ENCODE results near the gene SH3PXD2B. TPM values are rescaled to one million over a fixed set of nuclear protein-coding genes. Genes with fewer than 3 reads are reported as not detected.
"Not testable (repeated sequence)": the region's sequence is repeated elsewhere in the genome, so short reads cannot be mapped to it uniquely, and the experiment has no call there.

Gene SH3PXD2B
- total RNA-seq, 1 experiment from 2014 or later, result 13.1 TPM

- no peak for DNase-seq (ENCODE audit: low spot score)
Measured at GRCh38 chr5:172302047-172302710, 152.1 kb downstream of the SH3PXD2B start.

- peak; percentile 63 for DNase-seq (ENCODE audit: low spot score)
Measured at GRCh38 chr5:172299916-172300439, 154.3 kb downstream of the SH3PXD2B start.

DNA sequence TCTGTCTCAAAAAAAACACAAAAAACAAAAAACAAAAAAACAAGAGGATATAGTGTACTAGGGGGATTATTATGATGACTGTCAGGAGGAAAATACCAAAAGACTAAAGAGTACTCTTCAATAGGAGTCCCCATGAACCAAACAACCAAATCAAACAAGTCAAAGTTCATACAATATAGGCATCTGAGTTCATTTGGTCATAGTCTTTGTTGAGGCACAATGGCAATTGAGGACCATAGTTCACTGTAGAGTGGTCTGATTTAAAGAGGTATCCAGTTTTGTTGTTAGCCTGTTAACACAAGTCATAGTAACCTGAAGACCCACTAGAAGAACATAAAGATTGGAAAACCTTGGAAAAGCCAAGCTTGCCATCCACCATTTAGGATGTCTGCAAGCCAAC lies 159.5 kb downstream of the SH3PXD2B start:
- DNase-seq (ENCODE audit: low spot score), result no peak

GRCh38 chr5:172293745-172294342 lies 160.5 kb downstream of the SH3PXD2B start:
- DNase-seq (ENCODE audit: low spot score), result no peak

DNA sequence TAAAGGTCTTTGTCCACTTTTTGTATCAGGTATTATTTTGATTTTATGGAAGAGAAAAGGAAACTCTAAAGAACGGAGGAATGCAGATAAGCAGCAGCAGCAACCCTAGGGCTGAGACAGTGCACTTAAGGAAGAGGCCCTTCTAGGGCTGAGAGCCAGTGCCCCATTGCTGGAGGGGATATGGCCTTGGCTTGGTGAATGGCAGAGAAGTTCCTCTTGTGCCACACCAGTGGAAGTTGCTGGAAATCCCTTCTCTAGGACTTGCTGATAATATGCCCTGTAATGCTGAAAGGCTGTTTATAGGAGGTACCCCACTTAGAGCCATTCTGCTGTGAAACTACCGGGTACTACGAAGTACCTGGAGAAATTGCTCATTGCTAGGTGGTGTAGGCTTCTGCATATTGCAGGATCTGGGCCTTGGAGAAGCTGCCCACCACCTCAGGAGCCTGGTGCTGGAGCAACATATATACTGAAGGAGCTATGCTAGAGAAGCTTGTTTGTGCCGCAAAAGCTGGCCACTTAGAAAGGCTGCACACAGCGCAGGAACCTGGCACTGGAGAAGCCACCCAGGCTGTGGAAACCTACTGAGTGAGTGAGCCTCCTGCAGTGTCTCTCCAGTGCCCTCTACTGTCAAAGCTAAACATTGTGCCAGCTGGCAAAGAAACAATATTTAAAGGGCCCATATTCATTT lies 161.1 kb downstream of the SH3PXD2B start:
- DNase-seq (ENCODE audit: low spot score), result peak; percentile 83

- not testable (repeated sequence) for DNase-seq (ENCODE audit: low spot score)
Measured at GRCh38 chr5:172291837-172292236, 162.5 kb downstream of the SH3PXD2B start.

GRCh38 chr5:172288465-172288864 lies 165.9 kb downstream of the SH3PXD2B start:
- DNase-seq (ENCODE audit: low spot score), result no peak

- not testable (repeated sequence) for DNase-seq (ENCODE audit: low spot score)
Measured at GRCh38 chr5:172287140-172287539, 167.2 kb downstream of the SH3PXD2B start.

DNA sequence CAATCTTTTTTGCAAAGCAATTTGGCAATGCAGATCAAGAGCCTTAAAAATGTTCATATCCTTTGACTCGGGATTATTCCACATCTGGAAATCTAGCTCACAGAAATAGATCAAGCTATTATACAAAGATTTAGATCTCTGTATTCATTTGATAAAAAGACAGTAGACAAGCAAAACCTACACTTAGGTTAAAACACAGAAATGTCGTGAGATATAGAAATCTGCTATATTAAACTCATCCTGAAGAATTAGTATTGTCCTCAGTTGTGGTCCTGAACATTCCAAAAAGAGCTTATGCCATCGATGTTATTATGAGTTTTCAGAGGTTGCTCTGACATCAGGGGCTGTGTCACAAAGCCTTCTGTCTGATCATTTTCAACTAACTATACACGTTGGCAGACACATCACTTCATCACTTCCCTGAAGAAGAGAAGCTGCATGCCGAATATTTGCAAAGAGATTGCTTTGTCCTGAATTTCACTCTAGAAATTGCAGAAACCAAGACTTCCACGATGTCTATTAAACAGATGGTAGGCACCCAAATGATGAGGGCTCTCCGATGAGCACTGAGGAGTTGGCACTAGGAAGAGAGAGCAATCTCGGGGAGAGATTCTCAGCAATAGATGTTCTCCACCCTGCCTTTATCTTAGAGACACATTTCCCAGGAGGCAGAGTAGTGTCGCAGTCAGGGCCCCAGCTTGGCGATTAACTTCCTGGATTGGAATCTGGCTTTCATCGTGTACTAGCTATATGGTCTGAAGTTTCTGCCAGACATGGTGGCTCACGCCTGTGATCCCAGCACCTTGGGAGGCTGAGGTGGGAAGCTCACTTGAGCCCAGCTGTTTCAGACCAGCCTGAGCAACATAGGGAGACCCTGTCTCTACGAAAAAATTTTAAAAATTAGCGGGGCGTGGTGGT lies 168.8 kb downstream of the SH3PXD2B start:
- no peak for DNase-seq (ENCODE audit: low spot score)

GRCh38 chr5:172284611-172284980 lies 169.7 kb downstream of the SH3PXD2B start:
- peak; percentile 32 for DNase-seq (ENCODE audit: low spot score)

- DNase-seq (ENCODE audit: low spot score), result peak; percentile 43
Measured at GRCh38 chr5:172283862-172284610, 170.3 kb downstream of the SH3PXD2B start.

DNA sequence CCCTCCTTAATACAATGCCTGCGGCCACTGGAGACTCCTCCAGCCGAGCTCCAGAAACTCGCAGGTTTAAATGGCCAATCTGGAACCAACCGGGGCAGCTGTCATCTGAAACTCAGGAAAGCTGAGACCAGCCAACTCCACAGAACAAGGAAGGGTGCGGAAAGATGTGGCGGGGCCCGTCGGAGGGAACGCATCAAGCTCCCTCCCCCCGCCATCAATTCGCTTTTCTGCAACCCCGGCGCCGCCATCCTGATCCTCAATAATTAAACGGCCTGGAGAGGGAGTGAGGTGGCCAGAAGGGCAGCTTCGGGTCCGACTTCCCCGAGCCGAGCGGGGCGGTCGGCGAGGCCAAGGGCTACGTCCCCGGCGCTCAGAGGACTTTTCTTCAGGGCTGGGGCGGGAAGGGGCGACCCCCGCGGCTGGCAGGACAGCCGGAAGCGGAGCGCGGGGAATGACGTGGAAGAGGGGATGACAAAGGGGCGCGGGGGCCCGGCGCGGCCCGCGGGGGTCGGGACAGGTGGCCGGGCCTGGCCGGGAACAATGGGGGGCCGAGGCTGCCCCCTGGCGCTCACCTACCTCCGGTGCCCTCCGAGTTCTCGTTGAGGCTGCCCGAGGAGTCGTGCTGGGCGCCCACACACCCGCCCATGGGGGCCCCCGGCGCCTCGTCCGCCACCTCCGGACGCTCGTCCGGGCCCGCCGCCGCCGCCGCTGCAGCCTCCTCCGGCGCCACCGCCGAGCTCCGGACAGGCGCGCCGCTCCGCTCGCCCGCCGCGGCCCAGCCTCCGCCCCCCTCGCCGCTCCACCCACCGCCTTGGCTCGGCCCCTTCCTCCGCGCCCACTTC lies 171.1 kb downstream of the SH3PXD2B start, which contains the start of gene UBTD2:
UBTD2 (minus strand) TSS at position 745 of the 842 bp plus-strand sequence; CDS start at position 646, 99 bp downstream.
- DNase-seq (ENCODE audit: low spot score), result peak; percentile 60

DNA sequence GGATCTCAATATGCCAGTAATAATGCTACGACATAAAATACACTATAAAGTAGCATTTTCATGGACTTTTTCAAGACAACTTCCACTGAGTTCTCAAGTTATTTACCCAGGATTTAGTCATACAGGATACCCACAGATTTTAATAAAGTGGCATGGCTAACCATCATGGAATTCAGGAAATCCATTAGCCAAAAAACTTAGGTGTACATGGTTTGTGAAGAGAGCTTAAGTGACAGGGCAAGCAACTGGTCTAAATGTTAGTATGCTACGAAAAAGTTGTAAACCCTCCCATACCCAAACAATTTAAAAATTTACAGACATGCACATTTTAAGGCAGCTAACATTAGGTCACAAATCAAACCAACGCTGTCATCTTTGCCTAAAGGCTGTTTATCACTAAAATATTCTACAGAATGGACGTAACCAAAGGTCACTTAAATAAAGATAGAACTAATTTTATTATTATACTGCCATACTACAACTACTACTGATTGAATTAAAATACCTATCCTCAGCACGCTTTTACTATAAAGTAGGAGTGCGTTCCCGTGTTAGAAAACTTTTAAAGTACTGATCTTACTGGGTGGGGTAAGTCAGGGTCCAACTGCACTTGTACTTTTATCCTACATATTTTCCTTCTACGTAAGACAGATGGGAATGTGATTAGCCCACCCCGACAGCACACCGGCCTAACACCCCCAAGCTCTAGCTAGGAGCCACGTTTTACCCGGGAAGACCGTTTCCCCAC lies 171.9 kb downstream of the SH3PXD2B start:
- peak; percentile 48 for DNase-seq (ENCODE audit: low spot score)

DNA sequence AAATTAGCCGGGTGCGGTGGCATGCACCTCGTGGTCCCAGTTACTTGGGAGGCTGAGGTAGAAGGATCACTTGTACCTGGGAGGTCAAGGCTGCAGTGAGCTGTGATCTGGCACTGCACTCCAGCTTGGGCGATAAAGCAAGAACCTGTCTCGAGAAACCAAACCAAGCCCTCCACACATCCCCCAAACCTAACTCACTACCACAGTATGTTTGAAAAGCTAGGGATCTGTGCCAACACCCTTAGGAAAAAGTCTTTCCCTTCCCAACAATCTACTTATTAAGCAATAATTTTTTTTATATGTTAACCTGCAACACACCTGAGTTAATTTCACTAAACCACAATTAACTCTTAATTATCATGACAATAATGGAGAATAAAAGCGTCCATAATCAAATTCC lies 173.0 kb downstream of the SH3PXD2B start:
- DNase-seq (ENCODE audit: low spot score), result no peak

DNA sequence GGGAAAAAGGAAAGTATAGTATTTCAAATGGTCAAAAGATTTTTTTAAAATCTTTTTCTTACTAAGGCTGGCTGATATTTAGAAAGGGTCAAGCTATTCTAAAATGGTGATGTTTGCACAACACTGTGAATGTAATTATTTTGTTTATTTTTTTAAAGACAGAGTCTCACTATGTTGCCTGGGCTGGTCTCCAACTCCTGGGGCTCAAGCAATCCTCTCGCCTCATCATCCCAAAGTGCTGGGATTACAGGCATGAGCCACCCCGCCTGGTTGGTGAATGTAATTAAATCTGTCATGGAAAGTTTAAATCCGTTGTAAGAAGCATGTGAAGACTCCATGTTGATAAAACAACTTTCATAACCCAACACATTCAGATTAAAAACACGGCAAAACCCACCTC lies 173.4 kb downstream of the SH3PXD2B start:
- DNase-seq (ENCODE audit: low spot score), result no peak

- no peak for DNase-seq (ENCODE audit: low spot score)
Measured at GRCh38 chr5:172280317-172280716, 174.0 kb downstream of the SH3PXD2B start.

- DNase-seq (ENCODE audit: low spot score), result no peak
Measured at GRCh38 chr5:172278356-172278755, 176.0 kb downstream of the SH3PXD2B start.

GRCh38 chr5:172276214-172276613 lies 178.1 kb downstream of the SH3PXD2B start:
- no peak for DNase-seq (ENCODE audit: low spot score)

All from A172 (cell line).